ENCODE data around the gene MAB21L3.

MAB21L3 gene

GRCh38 chr1:116126281-116126680 lies 15.1 kb downstream of the MAB21L3 start:
- 100% methylated on average over 1 to 2 of the region's 4 CpGs for whole genome bisulfite sequencing, 2 experiments (ENCODE audit: insufficient coverage in 2 of 2)
- H3K4me1 ChIP-seq (ENCODE audit: control insufficient read depth, insufficient read depth, low read length, poor library complexity, severe bottlenecking) = peaks cover 3% of the 10 kb centered on the region
- no peaks in the 10 kb centered on the region for H3K9me3 ChIP-seq (ENCODE audit: control insufficient read depth, low read length)
- no peak overlapping the region for H3K4me3 ChIP-seq (ENCODE audit: extremely low read depth, insufficient read depth, low read length, poor library complexity, severe bottlenecking)
- no peaks in the 10 kb centered on the region for H3K36me3 ChIP-seq (ENCODE audit: control insufficient read depth, insufficient read depth, low read length)
- no peak overlapping the region for H3K27ac ChIP-seq (ENCODE audit: low read depth, low read length, severe bottlenecking)

- no peak overlapping the region for H3K27ac ChIP-seq (ENCODE audit: low read depth, low read length, severe bottlenecking)
- 90% methylated on average over 12 of the region's 13 CpGs for WGBS, 2 experiments (ENCODE audit: insufficient coverage in 2 of 2)
- no peaks in the 10 kb centered on the region for H3K9me3 ChIP-seq (ENCODE audit: control insufficient read depth, low read length)
- peaks cover 3% of the 10 kb centered on the region for H3K4me1 ChIP-seq (ENCODE audit: control insufficient read depth, insufficient read depth, low read length, poor library complexity, severe bottlenecking)
- no peaks in the 10 kb centered on the region for H3K36me3 ChIP-seq (ENCODE audit: control insufficient read depth, insufficient read depth, low read length)
- H3K4me3 ChIP-seq (ENCODE audit: extremely low read depth, insufficient read depth, low read length, poor library complexity, severe bottlenecking) = no peak overlapping the region
Observed at GRCh38 chr1:116127123-116127847, 16.1 kb downstream of the MAB21L3 start.

GRCh38 chr1:116127848-116128540 lies 16.8 kb downstream of the MAB21L3 start:
- H3K9me3 ChIP-seq (ENCODE audit: control insufficient read depth, low read length) = no peaks in the 10 kb centered on the region
- no peak overlapping the region for H3K4me3 ChIP-seq (ENCODE audit: extremely low read depth, insufficient read depth, low read length, poor library complexity, severe bottlenecking)
- peaks cover 2% of the 10 kb centered on the region for H3K4me1 ChIP-seq (ENCODE audit: control insufficient read depth, insufficient read depth, low read length, poor library complexity, severe bottlenecking)
- WGBS, 2 experiments (ENCODE audit: insufficient coverage in 2 of 2) = 85 to 97% methylated on average over 3 to 4 of the region's 7 CpGs
- no peaks in the 10 kb centered on the region for H3K36me3 ChIP-seq (ENCODE audit: control insufficient read depth, insufficient read depth, low read length)
- H3K27ac ChIP-seq (ENCODE audit: low read depth, low read length, severe bottlenecking) = no peak overlapping the region

GRCh38 chr1:116128664-116129063 lies 17.5 kb downstream of the MAB21L3 start:
- Histone ChIP-seq H3K4me1 (ENCODE audit: control insufficient read depth, insufficient read depth, low read length, poor library complexity, severe bottlenecking) (no peaks in the 10 kb centered on the region), H3K4me3 (ENCODE audit: extremely low read depth, insufficient read depth, low read length, poor library complexity, severe bottlenecking) (no peak overlapping the region), H3K27ac (ENCODE audit: low read depth, low read length, severe bottlenecking) (no peak overlapping the region), H3K36me3 (ENCODE audit: control insufficient read depth, insufficient read depth, low read length) (no peaks in the 10 kb centered on the region), H3K9me3 (ENCODE audit: control insufficient read depth, low read length) (no peaks in the 10 kb centered on the region)
- 85 to 92% methylated on average over 2 to 3 of the region's 3 CpGs for WGBS, 2 experiments (ENCODE audit: insufficient coverage in 2 of 2)

GRCh38 chr1:116129537-116129936 lies 18.3 kb downstream of the MAB21L3 start:
- no peaks in the 10 kb centered on the region for H3K4me1 ChIP-seq (ENCODE audit: control insufficient read depth, insufficient read depth, low read length, poor library complexity, severe bottlenecking)
- 81 to 90% methylated on average over 3 to 4 of the region's 6 CpGs for WGBS, 2 experiments (ENCODE audit: insufficient coverage in 2 of 2)
- H3K9me3 ChIP-seq (ENCODE audit: control insufficient read depth, low read length) = no peaks in the 10 kb centered on the region
- H3K4me3 ChIP-seq (ENCODE audit: extremely low read depth, insufficient read depth, low read length, poor library complexity, severe bottlenecking) = no peak overlapping the region
- H3K36me3 ChIP-seq (ENCODE audit: control insufficient read depth, insufficient read depth, low read length) = no peaks in the 10 kb centered on the region
- no peak overlapping the region for H3K27ac ChIP-seq (ENCODE audit: low read depth, low read length, severe bottlenecking)

GRCh38 chr1:116130356-116130755 lies 19.2 kb downstream of the MAB21L3 start:
- no peaks in the 10 kb centered on the region for H3K36me3 ChIP-seq (ENCODE audit: control insufficient read depth, insufficient read depth, low read length)
- H3K27ac ChIP-seq (ENCODE audit: low read depth, low read length, severe bottlenecking) = no peak overlapping the region
- H3K4me3 ChIP-seq (ENCODE audit: extremely low read depth, insufficient read depth, low read length, poor library complexity, severe bottlenecking) = no peak overlapping the region
- no peaks in the 10 kb centered on the region for H3K4me1 ChIP-seq (ENCODE audit: control insufficient read depth, insufficient read depth, low read length, poor library complexity, severe bottlenecking)
- H3K9me3 ChIP-seq (ENCODE audit: control insufficient read depth, low read length) = no peaks in the 10 kb centered on the region

- no peaks in the 10 kb centered on the region for H3K4me1 ChIP-seq (ENCODE audit: control insufficient read depth, insufficient read depth, low read length, poor library complexity, severe bottlenecking)
- no peak overlapping the region for H3K4me3 ChIP-seq (ENCODE audit: extremely low read depth, insufficient read depth, low read length, poor library complexity, severe bottlenecking)
- no peaks in the 10 kb centered on the region for H3K9me3 ChIP-seq (ENCODE audit: control insufficient read depth, low read length)
- H3K27ac ChIP-seq (ENCODE audit: low read depth, low read length, severe bottlenecking) = no peak overlapping the region
- no CpG with 5 or more reads among the region's 4 CpGs for WGBS, 2 experiments (ENCODE audit: insufficient coverage in 2 of 2)
- no peaks in the 10 kb centered on the region for H3K36me3 ChIP-seq (ENCODE audit: control insufficient read depth, insufficient read depth, low read length)
Observed at GRCh38 chr1:116131170-116131569, 20.0 kb downstream of the MAB21L3 start.

- WGBS, 2 experiments (ENCODE audit: insufficient coverage in 2 of 2) = 87 to 89% methylated on average over 8 to 9 of the region's 9 CpGs
- no peaks in the 10 kb centered on the region for H3K36me3 ChIP-seq (ENCODE audit: control insufficient read depth, insufficient read depth, low read length)
- H3K4me1 ChIP-seq (ENCODE audit: control insufficient read depth, insufficient read depth, low read length, poor library complexity, severe bottlenecking) = no peaks in the 10 kb centered on the region
- H3K4me3 ChIP-seq (ENCODE audit: extremely low read depth, insufficient read depth, low read length, poor library complexity, severe bottlenecking) = no peak overlapping the region
- no peak overlapping the region for H3K27ac ChIP-seq (ENCODE audit: low read depth, low read length, severe bottlenecking)
- H3K9me3 ChIP-seq (ENCODE audit: control insufficient read depth, low read length) = no peaks in the 10 kb centered on the region
Observed at GRCh38 chr1:116131866-116132605, 20.8 kb downstream of the MAB21L3 start.

- no peak overlapping the region for H3K27ac ChIP-seq (ENCODE audit: low read depth, low read length, severe bottlenecking)
- 84 to 87% methylated on average over 6 to 7 of the region's 8 CpGs for WGBS, 2 experiments (ENCODE audit: insufficient coverage in 2 of 2)
- no peaks in the 10 kb centered on the region for H3K4me1 ChIP-seq (ENCODE audit: control insufficient read depth, insufficient read depth, low read length, poor library complexity, severe bottlenecking)
- H3K36me3 ChIP-seq (ENCODE audit: control insufficient read depth, insufficient read depth, low read length) = no peaks in the 10 kb centered on the region
- no peak overlapping the region for H3K4me3 ChIP-seq (ENCODE audit: extremely low read depth, insufficient read depth, low read length, poor library complexity, severe bottlenecking)
- no peaks in the 10 kb centered on the region for H3K9me3 ChIP-seq (ENCODE audit: control insufficient read depth, low read length)
Observed at GRCh38 chr1:116133696-116134475, 22.7 kb downstream of the MAB21L3 start.

GRCh38 chr1:116134476-116134773 lies 23.2 kb downstream of the MAB21L3 start:
- no peak overlapping the region for H3K4me3 ChIP-seq (ENCODE audit: extremely low read depth, insufficient read depth, low read length, poor library complexity, severe bottlenecking)
- no peaks in the 10 kb centered on the region for H3K36me3 ChIP-seq (ENCODE audit: control insufficient read depth, insufficient read depth, low read length)
- no peak overlapping the region for H3K27ac ChIP-seq (ENCODE audit: low read depth, low read length, severe bottlenecking)
- no peaks in the 10 kb centered on the region for H3K9me3 ChIP-seq (ENCODE audit: control insufficient read depth, low read length)
- 63 to 78% methylated on average over 2 of the region's 2 CpGs for WGBS, 2 experiments (ENCODE audit: insufficient coverage in 2 of 2)
- H3K4me1 ChIP-seq (ENCODE audit: control insufficient read depth, insufficient read depth, low read length, poor library complexity, severe bottlenecking) = no peaks in the 10 kb centered on the region

All from mesodermal cell (in vitro differentiated cells).